Endothelial cell of umbilical vein (primary cell): ENCODE data around the gene RRM2. TPM values are rescaled to one million over a fixed set of nuclear protein-coding genes. Genes with fewer than 3 reads are reported as not detected.

Experiments
- BruUV-seq: library from RNA; stranded (reverse); fragments of 400-500 nt; replicated peaks from 2 replicates; lab custom pipeline; 2021; lab: Mats Ljungman, UMichigan
- CTCF ChIA-PET: fragments of 300-600, 350-600 bp; sonication (Branson Sonifier 250); formaldehyde crosslinking; loops from one replicate; lab custom pipeline; 2021; ENCODE audit warnings: antibody characterized with exemption, inconsistent platforms; lab: Charles Lee
- POLR2A ChIA-PET: fragments of 300-600, 350-600 bp; sonication (Branson Sonifier 250); formaldehyde crosslinking; loops from one replicate; lab custom pipeline; 2021; ENCODE audit warnings: antibody characterized with exemption, inconsistent platforms; lab: Charles Lee
- DNase-seq: peaks from one replicate; pipeline ENCODE4 v3.0.0-alpha.2; 2011; ENCODE audit warnings: low read depth, low spot score
- FAIRE-seq: peaks from 2 replicates; lab custom pipeline; 2011; peaks lifted over from hg19 to GRCh38; lab: Jason Lieb, UNC
- H2AFZ ChIP-seq: 2 replicates; pipeline ENCODE4 v1.6.0; 2012; ENCODE audit warnings: low read depth, low read length, control low read depth, inconsistent platforms
- H3K27ac ChIP-seq: 2 replicates; pipeline ENCODE4 v1.5.1; 2011; ENCODE audit warnings: low read depth, mild to moderate bottlenecking, control low read depth, low read length, moderate library complexity; ENCODE audit not compliant: insufficient read depth
- H3K27me3 ChIP-seq, 2 experiments: 2 replicates each; pipeline versions ENCODE4 v1.6.0 to v1.6.1; 2011; ENCODE audit warnings: low read length in 2 of 2, mixed read lengths in 1 of 2; ENCODE audit not compliant: control insufficient read depth in 2 of 2, insufficient read depth in 2 of 2
- H3K36me3 ChIP-seq, 2 experiments: 2 replicates in 1 of 2; 3 replicates in 1 of 2; pipeline ENCODE4 v1.5.1; 2011; ENCODE audit warnings: low read length in 2 of 2, mild to moderate bottlenecking in 1 of 2, moderate library complexity in 1 of 2; ENCODE audit not compliant: control insufficient read depth in 2 of 2, insufficient read depth in 2 of 2; ENCODE audit errors: extremely low read depth in 1 of 2
- H3K4me1 ChIP-seq: 3 replicates; pipeline ENCODE4 v1.5.1; 2011; ENCODE audit warnings: mild to moderate bottlenecking, low read length; ENCODE audit not compliant: control insufficient read depth, insufficient read depth; ENCODE audit errors: extremely low read depth
- H3K4me2 ChIP-seq: 2 replicates; pipeline ENCODE4 v1.6.1; 2011; ENCODE audit warnings: low read length, control low read depth, mixed read lengths; ENCODE audit not compliant: insufficient read depth
- H3K4me3 ChIP-seq, 3 experiments: fragments of 200-600 bp in 1 of 3; sonication (generic), shearing (Covaris generic) in 1 of 3; replicated peaks in 1 of 3; 2 replicates each; pipeline ENCODE4 v1.5.1; 2011 to 2016; ENCODE audit warnings: control low read depth in 3 of 3, low read length in 3 of 3, mild to moderate bottlenecking in 2 of 3, inconsistent platforms in 1 of 3, low read depth in 1 of 3, moderate library complexity in 1 of 3; ENCODE audit not compliant: insufficient read depth in 1 of 3
- H3K79me2 ChIP-seq: 2 replicates; pipeline ENCODE4 v1.6.0; 2012; ENCODE audit warnings: low read length, inconsistent platforms; ENCODE audit not compliant: control insufficient read depth, insufficient read depth
- H3K9ac ChIP-seq: replicated peaks from 2 replicates; pipeline ENCODE3; 2011; ENCODE audit warnings: low read length, control low read depth; ENCODE audit not compliant: insufficient read depth; ENCODE audit errors: extremely low read depth
- H3K9me1 ChIP-seq: replicated peaks from 3 replicates; pipeline ENCODE4 v1.6.0; 2011; ENCODE audit warnings: mild to moderate bottlenecking, low read length; ENCODE audit not compliant: control insufficient read depth, insufficient read depth; ENCODE audit errors: extremely low read depth
- H3K9me3 ChIP-seq: replicated peaks from 2 replicates; pipeline ENCODE4 v1.5.1; 2012; ENCODE audit warnings: low read length, inconsistent platforms; ENCODE audit not compliant: control insufficient read depth, insufficient read depth
- H4K20me1 ChIP-seq: replicated peaks from 2 replicates; pipeline ENCODE3; 2011; ENCODE audit warnings: mild to moderate bottlenecking, low read length; ENCODE audit not compliant: control insufficient read depth, insufficient read depth; ENCODE audit errors: extremely low read depth
- EZH2 ChIP-seq: IDR thresholded peaks from 2 replicates; pipeline ENCODE4 v1.6.1; 2012; ENCODE audit warnings: borderline replicate concordance, low read depth, mild to moderate bottlenecking, moderate library complexity, low read length, inconsistent platforms; ENCODE audit not compliant: severe bottlenecking
- GATA2 ChIP-seq: IDR thresholded peaks from 2 replicates; pipeline ENCODE4 v1.7.0; 2011; ENCODE audit warnings: low read depth, mild to moderate bottlenecking, moderate library complexity, mixed read lengths, low read length; ENCODE audit not compliant: insufficient read length, insufficient read depth
- JUN ChIP-seq: IDR thresholded peaks from 2 replicates; pipeline ENCODE4 v1.6.1; 2011; ENCODE audit warnings: borderline replicate concordance, low read depth; ENCODE audit not compliant: insufficient read length, insufficient read depth
- MYC ChIP-seq: IDR thresholded peaks from one replicate; pipeline ENCODE4 v1.6.1; 2011; ENCODE audit warnings: mild to moderate bottlenecking, low read depth, low read length
- POLR2A ChIP-seq: IDR thresholded peaks from 2 replicates; pipeline ENCODE4 v1.6.1; 2012; ENCODE audit warnings: low read depth, mild to moderate bottlenecking, control low read depth, low read length
- POLR2AphosphoS5 ChIP-seq: IDR thresholded peaks from 2 replicates; pipeline ENCODE4 v1.6.1; 2012; ENCODE audit warnings: low read depth, mild to moderate bottlenecking, control low read depth, low read length, moderate library complexity; ENCODE audit not compliant: insufficient read depth
- dilution Hi-C: fragments of 300-500 bp; cut with MboI; formaldehyde crosslinking; loops from one replicate; pipeline ENCODE4 v1.15.0; 2019; ENCODE audit warnings: low sequenced_read_pairs; ENCODE audit not compliant: extremely low pct_ligation_motif_present
- intact Hi-C: fragments of 100-400 bp; cut with micrococcal nuclease; formaldehyde crosslinking; loops from one replicate; pipeline ENCODE4 v1.10.0; 2022
- polyA plus RNA-seq, 4 experiments: library from polyadenylated mRNA; depleted of rRNA in 3 of 4; stranded (reverse) in 3 of 4; unstranded in 1 of 4; fragments of >200 nt; gene quantifications; 2 replicates each; pipeline versions ENCODE4 v1.2.1 to v1.2.3, GENCODE V29; 2011 to 2012; ENCODE audit warnings: missing spikeins in 1 of 4
- total RNA-seq: library from RNA; stranded (reverse); gene quantifications from 2 replicates; pipeline ENCODE4 v1.2.3, GENCODE V29; 2021
- TF ChIP-seq, protein P1 (sequence below), 2 donors: IDR thresholded peaks; 1 replicate in 1 of 2; 2 replicates in 1 of 2; pipeline ENCODE4 v1.5.1; 2011; ENCODE audit warnings: low read length in 2 of 2, mild to moderate bottlenecking in 2 of 2, moderate library complexity in 2 of 2, control low read depth in 1 of 2, inconsistent platforms in 1 of 2, low read depth in 1 of 2; ENCODE audit not compliant: insufficient read depth in 1 of 2; ENCODE audit errors: extremely low read depth in 1 of 2
- TF ChIP-seq, protein P2 (sequence below): IDR thresholded peaks from 2 replicates; pipeline ENCODE4 v1.6.1; 2011; ENCODE audit not compliant: insufficient read depth, insufficient read length

The RRM2 gene
- total and polyA plus RNA-seq, 2 donors (not counting 3 experiments of a cell fraction or from before 2014, with no cell fraction given), result 40.9 to 246 TPM

DNA sequence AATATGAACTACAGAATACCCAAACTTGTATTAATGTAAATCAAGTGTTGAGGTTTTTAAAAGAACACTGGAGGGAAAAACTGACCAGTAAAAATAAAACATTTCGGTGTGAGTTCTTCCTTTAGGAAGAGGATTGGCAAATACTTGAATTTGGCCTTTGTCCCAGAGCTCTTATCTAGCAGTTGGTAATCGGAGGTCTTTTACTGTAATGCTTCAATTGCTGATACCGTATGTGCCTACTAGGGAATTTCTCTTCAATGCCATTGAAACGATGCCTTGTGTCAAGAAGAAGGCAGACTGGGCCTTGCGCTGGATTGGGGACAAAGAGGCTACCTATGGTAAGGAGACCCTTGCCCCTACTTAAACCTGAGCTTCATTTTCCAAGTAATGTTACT is 4.1 kb downstream of the RRM2 start:
- FAIRE-seq (no peak), DNase-seq (peak; percentile 43)
- peaks cover 53% of the 10 kb centered on the region for H3K79me2 ChIP-seq
- no peak overlapping the region for H3K27ac ChIP-seq
- CTCF ChIA-PET, result interaction anchor here (0.5 to 4.7 kb wide), 12 partner anchors 8 to 313 kb away, joined by 3 to 299 read pairs (median 28); partner anchors contain the start of gene HPCAL1
- no peaks in the 10 kb centered on the region for H3K9me1 ChIP-seq
- POLR2A ChIA-PET, result interaction anchor here (0.9 to 1.0 kb wide), 2 partner anchors 9 to 177 kb away, joined by 4 read pairs; no protein-coding TSS in a partner anchor
- H3K4me2 ChIP-seq, result peak overlapping the region; percentile 24
- H3K4me3 ChIP-seq, result no peak overlapping the region
- BruUV-seq, result no TSS peak
- H3K9me3 ChIP-seq, result no peaks in the 10 kb centered on the region
- dilution Hi-C loops, result no loop called here
- no peak overlapping the region for H2AFZ ChIP-seq
- H4K20me1 ChIP-seq, result no peaks in the 10 kb centered on the region
- no peaks in the 10 kb centered on the region for H3K27me3 ChIP-seq
- intact Hi-C loops, result loop anchor here (10.0 kb wide), 1 partner anchor 448 kb away; no protein-coding TSS in a partner anchor
- TF ChIP-seq POLR2A (no peak), GATA2 (no peak), EZH2 (no peak), MYC (no peak), JUN (no peak), POLR2AphosphoS5 (no peak)
- TF ChIP-seq, protein P1, sequence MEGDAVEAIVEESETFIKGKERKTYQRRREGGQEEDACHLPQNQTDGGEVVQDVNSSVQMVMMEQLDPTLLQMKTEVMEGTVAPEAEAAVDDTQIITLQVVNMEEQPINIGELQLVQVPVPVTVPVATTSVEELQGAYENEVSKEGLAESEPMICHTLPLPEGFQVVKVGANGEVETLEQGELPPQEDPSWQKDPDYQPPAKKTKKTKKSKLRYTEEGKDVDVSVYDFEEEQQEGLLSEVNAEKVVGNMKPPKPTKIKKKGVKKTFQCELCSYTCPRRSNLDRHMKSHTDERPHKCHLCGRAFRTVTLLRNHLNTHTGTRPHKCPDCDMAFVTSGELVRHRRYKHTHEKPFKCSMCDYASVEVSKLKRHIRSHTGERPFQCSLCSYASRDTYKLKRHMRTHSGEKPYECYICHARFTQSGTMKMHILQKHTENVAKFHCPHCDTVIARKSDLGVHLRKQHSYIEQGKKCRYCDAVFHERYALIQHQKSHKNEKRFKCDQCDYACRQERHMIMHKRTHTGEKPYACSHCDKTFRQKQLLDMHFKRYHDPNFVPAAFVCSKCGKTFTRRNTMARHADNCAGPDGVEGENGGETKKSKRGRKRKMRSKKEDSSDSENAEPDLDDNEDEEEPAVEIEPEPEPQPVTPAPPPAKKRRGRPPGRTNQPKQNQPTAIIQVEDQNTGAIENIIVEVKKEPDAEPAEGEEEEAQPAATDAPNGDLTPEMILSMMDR (IDR thresholded peaks at IDR 0.05; ENCODE audit: extremely low read depth in 1 of 2, insufficient read depth in 1 of 2, low read depth in 1 of 2, low read length in 2 of 2), result no peak
- TF ChIP-seq, protein P2, sequence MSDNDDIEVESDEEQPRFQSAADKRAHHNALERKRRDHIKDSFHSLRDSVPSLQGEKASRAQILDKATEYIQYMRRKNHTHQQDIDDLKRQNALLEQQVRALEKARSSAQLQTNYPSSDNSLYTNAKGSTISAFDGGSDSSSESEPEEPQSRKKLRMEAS, result no peak
- H3K9ac ChIP-seq, result peak overlapping the region; percentile 14
- H3K36me3 ChIP-seq, result peaks cover 0 to 19% of the 10 kb centered on the region in 2 experiments
- H3K4me1 ChIP-seq, result peaks cover 37% of the 10 kb centered on the region
